A673 (cell line): ENCODE data around the gene SERP2. TPM values are rescaled to one million over a fixed set of nuclear protein-coding genes. Genes with fewer than 3 reads are reported as not detected.

Experiments
- BruUV-seq: library from RNA; stranded (reverse); fragments of 400-500 nt; replicated peaks from 2 replicates; lab custom pipeline; 2021; lab: Mats Ljungman, UMichigan
- CTCF ChIA-PET: fragments of 300-600 bp; sonication (Branson Sonifier 250); formaldehyde crosslinking; loops from one replicate; lab custom pipeline; 2022; ENCODE audit warnings: antibody characterized with exemption; lab: Charles Lee
- POLR2A ChIA-PET: fragments of 300-600 bp; sonication (Branson Sonifier 250); formaldehyde crosslinking; loops from one replicate; lab custom pipeline; 2022; ENCODE audit warnings: antibody characterized with exemption; ENCODE audit not compliant: low non-redundant PET; lab: Charles Lee
- DNase-seq: peaks from one replicate; pipeline ENCODE4 v3.0.0-alpha.2; 2015; ENCODE audit warnings: low spot score
- H3K27ac ChIP-seq: fragments of 200-600 bp; sonication (generic); 2 replicates; pipeline ENCODE4 v1.5.1; 2016; ENCODE audit warnings: mixed run types, low read depth, mild to moderate bottlenecking, mixed read lengths, antibody characterized with exemption, low read length; ENCODE audit not compliant: poor library complexity, severe bottlenecking
- H3K27me3 ChIP-seq: fragments of 200-600 bp; sonication (generic); replicated peaks from 2 replicates; pipeline ENCODE4 v1.6.1; 2017; ENCODE audit warnings: mixed run types, low read depth, mild to moderate bottlenecking, mixed read lengths, antibody characterized with exemption, low read length; ENCODE audit not compliant: insufficient read depth, poor library complexity
- H3K36me3 ChIP-seq: fragments of 200-600 bp; sonication (generic); 2 replicates; pipeline ENCODE4 v1.6.1; 2016; ENCODE audit warnings: mixed run types, mild to moderate bottlenecking, mixed read lengths, antibody characterized with exemption, low read length; ENCODE audit not compliant: insufficient read depth, poor library complexity, severe bottlenecking
- H3K4me1 ChIP-seq: fragments of 200-600 bp; sonication (generic); 2 replicates; pipeline ENCODE4 v1.6.1; 2017; ENCODE audit warnings: mixed run types, mild to moderate bottlenecking, mixed read lengths, antibody characterized with exemption, low read length; ENCODE audit not compliant: insufficient read depth, poor library complexity, severe bottlenecking
- H3K4me3 ChIP-seq: fragments of 200-600 bp; sonication (generic); 2 replicates; pipeline ENCODE4 v1.5.1; 2016; ENCODE audit warnings: low read depth, mixed run types, mild to moderate bottlenecking, mixed read lengths, low read length; ENCODE audit not compliant: poor library complexity, severe bottlenecking
- H3K9me3 ChIP-seq: fragments of 200-600 bp; sonication (generic); 2 replicates; pipeline ENCODE4 v1.6.1; 2016; ENCODE audit warnings: mixed run types, low read depth, mild to moderate bottlenecking, mixed read lengths, antibody characterized with exemption, low read length; ENCODE audit not compliant: poor library complexity, severe bottlenecking
- EZH2 ChIP-seq: fragments of 200-600 bp; sonication (generic); IDR thresholded peaks from 2 replicates; pipeline ENCODE4 v1.6.1; 2017; ENCODE audit warnings: borderline replicate concordance, low read depth, mild to moderate bottlenecking, mixed read lengths, antibody characterized with exemption, low read length; ENCODE audit not compliant: poor library complexity, severe bottlenecking
- intact Hi-C: fragments of 100-400 bp; cut with micrococcal nuclease; formaldehyde crosslinking; loops from one replicate; pipeline ENCODE4 v1.10.0; 2022; ENCODE audit not compliant: unreplicated experiment
- total RNA-seq: library from RNA; stranded (reverse); gene quantifications from 2 replicates; pipeline ENCODE4 v1.2.3, GENCODE V29; 2021
- TF ChIP-seq, protein P1 (sequence below): fragments of 300-800, 200-600 bp; sonication (generic); conservative IDR thresholded peaks from 2 replicates; pipeline ENCODE4 v1.5.1; 2017; ENCODE audit warnings: low read depth, mild to moderate bottlenecking, antibody characterized with exemption, low read length, moderate library complexity, mixed read lengths

Gene SERP2
- total RNA-seq, 1 experiment from 2014 or later = 0.69 TPM

DNA sequence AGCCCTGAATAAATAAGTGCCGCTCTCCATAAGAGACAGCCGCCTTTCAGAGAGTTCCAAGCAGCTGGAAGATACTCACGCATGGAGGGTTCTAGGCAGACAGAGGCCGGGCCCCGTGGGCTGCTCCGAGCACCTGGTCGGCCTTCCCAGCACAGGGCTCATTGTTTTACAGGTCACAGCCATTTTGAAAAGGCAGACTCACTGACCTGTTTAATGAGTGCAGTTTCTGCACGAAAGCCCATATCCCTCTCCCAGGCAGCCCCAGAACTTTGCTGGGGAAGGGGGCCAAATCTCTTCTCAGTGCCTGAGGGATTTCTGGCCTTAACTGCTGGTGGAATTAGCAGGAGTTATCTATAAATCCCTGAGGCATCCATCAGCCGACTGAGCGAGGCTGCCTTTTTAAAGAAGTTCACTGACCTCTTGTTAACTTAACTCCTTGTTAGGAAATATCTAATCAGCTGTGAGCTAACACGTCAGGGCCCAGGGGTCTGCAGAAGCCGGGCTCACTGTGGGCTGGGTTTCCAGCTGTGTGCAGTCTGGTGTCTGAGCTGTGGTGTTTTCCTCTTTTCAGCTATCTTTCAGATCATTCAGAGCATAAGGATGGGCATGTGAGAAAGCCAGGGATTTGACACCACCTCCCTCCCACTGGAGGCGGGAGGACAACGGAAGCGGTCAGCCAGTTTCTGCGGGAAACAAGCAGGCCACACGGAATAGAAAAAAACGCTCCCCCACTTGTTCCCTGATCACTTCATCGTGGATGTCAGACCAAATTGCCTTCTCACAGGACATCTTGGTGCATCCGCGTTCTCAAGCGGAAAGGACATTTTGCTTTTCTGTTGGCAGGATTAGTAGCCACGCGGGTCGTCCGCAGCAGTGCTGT, 23.3 kb downstream of the SERP2 start:
- intact Hi-C loops = no loop called here
- BruUV-seq = no TSS peak
- ChIA-PET POLR2A (no interaction called here), CTCF (no interaction called here)
- no peak overlapping the region for H3K27ac ChIP-seq
- H3K27me3 ChIP-seq = no peaks in the 10 kb centered on the region
- no peaks in the 10 kb centered on the region for H3K4me1 ChIP-seq
- TF ChIP-seq, protein P1, sequence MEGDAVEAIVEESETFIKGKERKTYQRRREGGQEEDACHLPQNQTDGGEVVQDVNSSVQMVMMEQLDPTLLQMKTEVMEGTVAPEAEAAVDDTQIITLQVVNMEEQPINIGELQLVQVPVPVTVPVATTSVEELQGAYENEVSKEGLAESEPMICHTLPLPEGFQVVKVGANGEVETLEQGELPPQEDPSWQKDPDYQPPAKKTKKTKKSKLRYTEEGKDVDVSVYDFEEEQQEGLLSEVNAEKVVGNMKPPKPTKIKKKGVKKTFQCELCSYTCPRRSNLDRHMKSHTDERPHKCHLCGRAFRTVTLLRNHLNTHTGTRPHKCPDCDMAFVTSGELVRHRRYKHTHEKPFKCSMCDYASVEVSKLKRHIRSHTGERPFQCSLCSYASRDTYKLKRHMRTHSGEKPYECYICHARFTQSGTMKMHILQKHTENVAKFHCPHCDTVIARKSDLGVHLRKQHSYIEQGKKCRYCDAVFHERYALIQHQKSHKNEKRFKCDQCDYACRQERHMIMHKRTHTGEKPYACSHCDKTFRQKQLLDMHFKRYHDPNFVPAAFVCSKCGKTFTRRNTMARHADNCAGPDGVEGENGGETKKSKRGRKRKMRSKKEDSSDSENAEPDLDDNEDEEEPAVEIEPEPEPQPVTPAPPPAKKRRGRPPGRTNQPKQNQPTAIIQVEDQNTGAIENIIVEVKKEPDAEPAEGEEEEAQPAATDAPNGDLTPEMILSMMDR = no peak
- no peak for TF ChIP-seq EZH2
- H3K9me3 ChIP-seq = no peaks in the 10 kb centered on the region
- no peak overlapping the region for H3K4me3 ChIP-seq
- no peak for DNase-seq
- H3K36me3 ChIP-seq = no peaks in the 10 kb centered on the region

DNA sequence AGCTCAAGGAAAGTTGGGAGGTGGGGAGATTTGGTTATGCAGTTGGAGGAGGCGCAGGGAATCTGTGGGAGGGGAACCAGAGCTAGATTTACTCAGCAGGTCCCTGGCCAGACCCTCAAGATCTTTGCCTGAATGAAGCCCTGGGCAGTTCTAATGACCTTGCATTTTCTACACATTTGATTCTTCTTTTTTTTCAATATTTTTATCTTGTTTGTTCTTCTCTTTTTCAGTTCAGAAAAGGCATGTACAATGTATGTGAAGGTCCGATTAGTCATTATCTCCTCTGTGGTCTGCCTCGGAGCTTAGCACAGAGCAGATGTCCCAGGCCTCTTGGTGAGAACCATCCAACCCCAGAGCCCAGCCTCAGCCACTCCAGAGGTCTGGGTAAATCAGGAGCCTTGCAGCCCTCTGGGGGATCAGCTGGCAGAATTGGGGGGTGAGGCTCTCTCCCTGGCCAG, 24.2 kb downstream of the SERP2 start:
- Histone ChIP-seq H3K4me1 (no peaks in the 10 kb centered on the region), H3K27ac (no peak overlapping the region), H3K36me3 (no peaks in the 10 kb centered on the region), H3K9me3 (no peaks in the 10 kb centered on the region), H3K27me3 (no peaks in the 10 kb centered on the region), H3K4me3 (no peak overlapping the region)
- ChIA-PET CTCF (no interaction called here), POLR2A (no interaction called here)
- no peak for TF ChIP-seq EZH2
- TF ChIP-seq, protein P1 = no peak
- BruUV-seq = no TSS peak
- intact Hi-C loops = no loop called here
- DNase-seq = no peak

DNA sequence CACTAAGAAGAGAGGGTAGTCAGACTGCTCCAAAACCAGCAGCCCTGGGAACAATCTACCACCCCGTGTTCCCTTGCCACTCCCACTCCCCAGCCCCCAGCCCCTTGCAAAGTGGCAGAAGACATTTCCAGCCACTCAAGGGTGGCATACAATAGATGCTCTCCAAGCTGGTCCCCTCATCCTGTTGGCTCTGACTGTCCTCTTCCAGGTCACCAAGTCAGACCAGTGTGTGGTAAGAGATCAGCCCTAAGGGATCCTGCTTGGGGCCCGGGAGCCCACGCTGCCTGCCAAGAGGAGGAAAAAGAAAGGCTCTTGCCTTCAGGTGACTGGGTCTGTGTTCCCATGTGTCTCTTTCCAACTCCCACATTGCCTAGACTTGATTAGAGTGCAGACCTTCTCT, 25.0 kb downstream of the SERP2 start:
- ChIA-PET CTCF (no interaction called here), POLR2A (no interaction called here)
- Histone ChIP-seq H3K27me3 (no peaks in the 10 kb centered on the region), H3K27ac (no peak overlapping the region), H3K36me3 (no peaks in the 10 kb centered on the region), H3K9me3 (no peaks in the 10 kb centered on the region), H3K4me1 (no peaks in the 10 kb centered on the region), H3K4me3 (no peak overlapping the region)
- no peak for DNase-seq
- TF ChIP-seq, protein P1 = no peak
- no peak for TF ChIP-seq EZH2
- BruUV-seq = no TSS peak
- intact Hi-C loops = no loop called here
